ENCODE results near the gene ZMYND10.
"Not testable (repeated sequence)": the region's sequence is repeated elsewhere in the genome, so short reads cannot be mapped to it uniquely, and the experiment has no call there.

ZMYND10 gene

DNA sequence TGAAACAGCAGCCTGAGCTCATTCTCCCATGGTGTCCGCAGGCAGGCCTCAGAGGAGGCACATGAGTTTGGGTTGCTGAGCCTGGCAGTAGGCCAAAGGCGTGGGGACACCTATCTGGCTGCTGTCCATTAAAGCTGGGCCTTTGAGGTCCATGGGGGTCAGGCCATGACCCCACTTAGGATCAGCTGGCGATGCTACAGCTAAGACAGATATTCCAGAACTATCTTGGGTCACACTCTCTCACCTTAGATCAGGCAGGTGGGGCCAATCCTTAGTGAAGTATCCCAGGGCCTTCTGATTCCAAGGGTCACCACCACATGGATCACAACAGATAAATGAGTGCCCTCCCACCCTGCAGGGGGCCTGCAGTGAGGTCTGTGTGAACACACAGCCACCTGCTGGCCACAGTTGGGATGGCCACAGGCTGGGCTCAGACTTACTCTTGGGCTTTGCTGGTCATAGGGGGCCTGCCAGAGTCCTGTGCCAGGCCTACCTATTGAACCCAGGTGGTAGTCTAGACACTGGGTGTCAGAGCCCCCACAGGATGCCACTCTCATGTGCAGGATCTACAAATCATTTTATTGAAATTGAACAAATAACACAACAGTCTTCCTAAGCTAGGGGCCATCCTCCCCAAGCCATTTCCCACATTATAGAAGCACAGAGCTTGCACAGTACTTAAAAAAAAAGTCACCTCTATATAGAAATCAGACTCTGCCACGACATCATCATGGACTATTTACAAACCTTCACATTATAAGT lies 21.0 kb downstream of the ZMYND10 start:
- peak; percentile 72 for DNase-seq

DNA sequence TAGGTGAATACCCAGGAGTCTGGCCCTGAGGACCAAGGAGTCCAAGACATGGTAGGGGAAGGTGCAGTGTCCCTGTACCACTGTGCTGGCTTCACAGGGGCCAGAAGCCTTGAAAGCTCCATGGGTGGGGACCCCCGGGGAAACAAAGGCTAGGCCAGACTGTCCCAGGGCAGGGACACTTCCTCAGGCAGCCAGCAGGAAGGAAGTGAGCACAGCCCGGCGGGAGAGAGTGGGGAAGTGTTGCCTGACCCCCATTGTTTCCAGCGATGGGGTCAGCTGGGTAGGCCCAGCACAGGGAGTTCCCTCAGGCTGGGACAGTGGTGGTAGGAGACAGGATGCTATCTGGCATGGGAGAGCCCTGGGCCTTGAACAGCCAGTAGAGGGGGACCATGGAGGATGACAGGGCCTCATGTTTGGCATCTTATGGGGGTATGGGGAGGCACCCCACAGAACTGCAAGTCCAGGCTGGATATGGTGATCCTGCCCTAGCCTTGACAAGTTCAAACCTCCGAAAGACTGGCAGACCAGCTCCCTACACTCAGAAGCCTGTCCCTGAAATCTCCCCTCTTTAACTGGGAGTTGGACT lies 21.8 kb downstream of the ZMYND10 start:
- DNase-seq, result no peak

DNA sequence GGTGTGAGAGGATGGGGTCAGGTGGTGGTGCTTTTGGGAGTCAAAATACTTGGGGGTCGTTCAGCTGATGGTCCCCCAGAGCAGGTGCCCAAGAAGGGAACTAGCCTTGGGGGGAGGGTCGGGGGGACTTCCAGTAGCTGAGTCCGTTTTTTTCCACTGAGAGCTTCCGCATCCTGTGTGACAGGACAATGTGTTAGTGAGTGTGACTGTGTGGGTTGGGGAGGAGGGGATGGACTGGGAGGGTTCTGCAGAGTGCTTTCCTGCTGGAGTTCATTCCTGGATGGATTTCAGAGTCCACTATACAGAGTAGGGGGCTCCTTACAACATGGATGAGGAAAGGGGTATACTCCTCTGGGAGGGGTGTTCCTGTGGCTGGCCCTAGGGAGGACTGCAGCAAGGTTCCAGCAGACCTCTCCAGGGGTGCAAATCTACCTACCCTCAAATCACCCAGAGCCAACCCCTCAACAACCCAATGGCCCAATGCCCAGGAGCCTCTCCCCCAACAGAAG lies 22.4 kb downstream of the ZMYND10 start:
- DNase-seq, result no peak

DNA sequence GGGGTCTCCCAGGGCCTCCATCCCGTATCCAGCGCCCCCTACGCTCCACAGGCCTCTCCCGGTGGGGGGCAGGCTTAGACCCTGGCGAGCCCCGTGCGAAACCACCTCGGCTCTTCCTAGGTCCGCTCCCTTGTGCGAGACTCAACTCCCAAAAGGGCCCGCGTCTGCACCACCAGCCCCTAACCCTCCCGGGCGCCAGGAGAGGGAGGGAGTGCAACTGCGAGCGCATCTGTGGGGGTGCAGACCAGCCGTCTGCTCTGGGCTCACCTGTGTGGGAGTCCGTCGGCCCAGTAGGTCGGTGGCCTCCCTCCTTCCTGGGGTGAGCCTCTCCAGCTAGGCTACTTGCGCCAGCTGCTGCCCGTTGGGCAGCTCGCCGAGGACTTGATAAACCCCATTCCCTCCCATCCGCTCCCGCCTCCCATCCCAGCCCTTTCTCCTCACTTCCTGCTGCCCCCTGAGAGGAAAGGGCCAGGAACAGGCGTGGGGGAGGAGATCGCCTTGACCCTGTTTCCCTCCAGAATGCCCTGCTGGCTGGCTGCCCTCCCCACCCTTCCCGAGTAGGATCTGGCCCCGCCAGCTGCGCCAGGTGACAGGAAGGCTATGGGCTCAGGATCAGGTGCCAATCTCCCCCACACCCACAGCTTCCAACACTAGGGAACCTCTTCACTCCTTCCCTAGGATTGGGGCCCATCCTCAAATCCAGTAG lies 23.0 kb downstream of the ZMYND10 start, which contains the start of gene HYAL2:
HYAL2 (minus strand) TSS at position 360 of the 706 bp plus-strand sequence. CDS start 2,256 bp downstream, outside the sequence.
- no peak for DNase-seq

DNA sequence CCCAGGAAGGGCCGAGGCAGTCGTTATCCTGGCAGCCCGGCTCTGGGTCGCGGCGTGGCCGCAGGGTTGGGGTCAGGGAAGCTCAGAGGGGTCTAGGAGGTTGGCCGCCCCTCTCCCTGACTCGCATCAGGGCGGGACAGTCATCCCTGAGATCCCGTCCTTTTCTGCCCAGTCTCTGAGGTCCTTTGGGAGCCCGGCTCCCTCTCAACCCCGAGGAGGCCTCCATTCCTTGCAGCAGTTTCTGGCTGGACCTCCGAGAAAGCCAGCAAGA lies 23.5 kb downstream of the ZMYND10 start:
- DNase-seq, result no peak

DNA sequence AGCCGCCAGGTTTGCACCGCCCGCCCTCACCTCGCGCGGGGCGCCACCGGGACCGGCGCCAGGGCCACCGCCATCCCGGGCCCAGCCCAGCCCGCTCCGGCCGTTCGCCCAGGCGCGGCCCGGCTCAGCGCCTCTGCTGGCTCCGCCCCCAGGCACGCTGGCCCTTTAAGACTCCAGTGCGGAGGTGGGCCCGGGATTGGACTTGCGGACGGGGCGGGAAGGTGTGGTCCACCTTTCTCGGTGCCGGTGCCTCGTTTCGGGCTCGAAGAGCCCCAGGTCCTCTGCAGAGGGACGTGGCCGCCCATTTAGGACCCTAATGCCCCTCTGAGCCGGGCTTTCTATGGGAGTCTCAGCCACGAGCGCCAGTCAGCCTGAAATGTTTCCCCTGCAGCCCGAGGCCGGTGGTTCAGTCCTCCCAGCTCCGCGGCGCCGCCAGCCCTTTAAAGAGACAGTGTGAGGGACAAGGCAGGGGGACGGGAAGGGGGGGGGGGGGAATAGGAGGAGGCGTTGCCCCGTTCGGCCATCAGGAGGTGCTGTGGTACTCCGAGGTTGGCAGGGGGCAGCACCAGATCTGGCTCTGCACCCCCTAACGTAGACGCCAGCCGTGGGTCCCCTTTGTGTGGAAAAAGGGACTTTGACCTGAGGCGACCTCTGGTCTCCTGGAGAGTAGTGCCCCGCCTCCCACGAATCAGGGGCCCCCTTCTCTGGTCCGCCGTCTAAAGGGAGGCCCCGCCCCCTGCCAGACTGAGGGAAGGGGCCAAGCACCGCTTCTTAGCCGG lies 24.0 kb downstream of the ZMYND10 start:
- DNase-seq, result peak; percentile 92

DNA sequence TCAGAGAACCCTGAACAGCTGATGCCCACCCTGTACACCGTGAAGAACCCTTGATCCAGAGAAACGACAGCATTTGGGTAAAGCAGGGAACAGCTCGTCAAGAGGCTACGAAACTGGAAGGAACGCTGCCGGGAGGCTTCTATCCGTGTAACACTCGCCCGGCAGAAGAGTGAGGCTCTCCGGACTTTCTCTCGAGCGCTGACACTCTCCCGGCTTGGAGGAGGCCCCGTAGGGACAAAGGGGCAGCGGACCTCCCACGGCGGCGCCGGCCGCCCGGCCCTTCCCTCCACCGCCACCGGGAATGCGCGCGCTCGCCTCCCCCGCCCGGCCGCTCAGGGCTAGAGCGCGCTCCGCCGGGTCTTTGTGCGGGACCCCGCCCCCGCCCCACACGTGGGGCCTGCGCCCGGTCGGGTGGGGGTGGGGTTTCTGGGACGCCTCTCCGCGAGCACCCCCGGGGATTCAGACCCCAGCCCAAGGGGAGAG lies 24.6 kb downstream of the ZMYND10 start:
- DNase-seq, result peak; percentile 84

DNA sequence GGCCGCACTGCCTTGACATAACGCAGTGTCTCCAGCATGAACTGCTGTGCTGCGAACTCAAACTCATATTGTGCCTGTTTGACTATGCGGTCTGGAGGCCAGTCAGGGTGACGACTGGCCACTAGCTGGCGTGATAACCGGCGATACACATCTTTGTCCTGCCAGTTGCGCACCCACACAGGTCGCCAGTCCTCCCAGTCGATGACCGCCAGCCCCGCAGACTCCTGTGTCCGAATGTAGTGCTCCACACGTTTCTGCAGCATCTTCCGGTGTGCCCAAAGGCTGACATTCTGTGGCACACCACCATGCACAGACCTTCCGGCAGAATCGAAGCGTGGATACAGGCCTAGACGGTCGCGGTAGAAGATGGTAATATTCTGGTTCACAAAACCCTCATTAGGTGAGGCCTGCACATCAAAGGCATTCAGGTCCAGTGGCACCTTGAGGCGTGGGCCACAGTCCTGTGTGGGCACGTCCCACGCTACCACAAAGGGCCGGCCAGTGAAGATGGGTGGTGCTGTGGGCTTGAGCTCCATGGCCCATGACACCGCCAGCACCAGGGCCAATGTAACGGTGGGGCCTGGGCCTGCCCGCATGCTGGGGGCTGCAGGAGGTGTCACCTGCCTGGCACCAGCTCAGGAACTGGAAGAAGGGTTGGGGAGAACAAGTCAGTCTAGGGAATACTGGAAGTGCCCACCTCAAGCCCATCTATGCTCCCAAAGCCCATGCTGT lies 25.5 kb downstream of the ZMYND10 start:
- DNase-seq, result no peak

DNA sequence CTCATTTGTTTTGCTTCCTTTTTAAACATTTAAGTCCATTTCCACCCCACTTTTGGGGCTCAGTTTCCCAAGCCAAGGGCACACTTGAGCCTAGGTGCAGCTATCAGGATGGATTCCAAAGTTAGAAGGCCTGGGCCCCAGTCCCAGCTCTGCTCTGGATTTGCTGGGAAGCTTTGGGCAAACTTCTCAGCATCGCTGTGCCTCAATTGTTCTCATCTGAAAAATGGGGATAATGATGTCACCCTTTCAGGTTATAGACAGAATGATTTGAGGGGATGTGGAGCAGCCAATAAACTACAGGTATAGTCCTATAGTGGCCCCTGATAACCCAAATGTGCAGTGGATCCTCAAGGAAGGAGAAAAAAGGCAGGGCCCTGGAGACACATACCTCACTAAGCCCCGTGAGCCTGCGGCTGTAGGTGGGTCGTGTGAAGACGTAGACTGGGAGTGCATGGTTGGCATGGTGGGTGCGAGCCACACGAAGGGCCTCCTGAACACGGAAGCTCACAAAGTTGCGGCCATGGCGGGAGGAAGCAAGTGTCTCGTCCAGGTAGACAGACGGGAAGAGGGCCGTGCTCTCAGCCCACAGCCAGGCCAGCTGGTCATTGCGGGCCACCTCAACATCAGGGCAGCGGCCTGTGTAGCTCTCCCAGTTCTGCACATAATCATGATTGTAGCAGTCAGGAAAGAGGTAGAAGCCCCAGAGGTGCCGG lies 26.2 kb downstream of the ZMYND10 start:
- DNase-seq, result no peak

DNA sequence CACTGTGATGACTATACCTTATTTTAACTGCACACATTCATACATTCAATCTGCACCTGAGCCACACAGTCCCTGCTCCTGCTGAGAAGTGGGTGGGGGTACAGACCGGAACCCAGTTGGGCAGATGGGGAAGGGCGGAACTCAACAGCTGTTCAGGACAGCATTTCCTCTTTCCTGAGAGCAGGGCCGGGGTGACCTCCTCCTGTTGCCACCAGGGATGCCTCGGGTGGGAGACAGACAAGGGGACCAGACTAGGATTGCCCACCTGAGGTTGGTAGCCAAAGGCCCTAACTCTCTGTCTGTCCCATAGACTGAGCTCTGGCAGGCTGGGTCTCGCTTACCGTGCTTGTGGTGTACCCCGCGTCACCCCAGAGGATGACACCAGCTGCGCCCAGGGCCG lies 26.9 kb downstream of the ZMYND10 start:
- DNase-seq, result no peak

DNA sequence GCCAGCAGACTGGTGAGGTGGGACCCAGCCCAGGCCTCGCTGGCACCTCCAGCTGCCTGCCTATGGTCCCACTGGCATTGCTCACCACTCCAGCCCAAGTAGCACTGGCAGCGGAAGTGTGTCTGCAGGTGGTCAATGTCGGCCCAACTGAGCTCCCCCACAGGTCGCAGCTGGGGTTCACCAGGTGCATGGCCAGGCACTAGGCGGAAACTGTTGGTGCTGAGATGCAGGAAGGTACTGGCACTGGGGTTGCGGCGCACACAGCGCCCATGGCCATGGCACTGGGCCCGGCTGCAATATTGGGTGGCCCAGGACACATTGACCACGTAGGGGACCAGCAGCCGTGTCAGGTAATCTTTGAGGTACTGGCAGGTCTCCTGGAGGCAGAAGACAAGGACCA lies 27.4 kb downstream of the ZMYND10 start:
- DNase-seq, result no peak

DNA sequence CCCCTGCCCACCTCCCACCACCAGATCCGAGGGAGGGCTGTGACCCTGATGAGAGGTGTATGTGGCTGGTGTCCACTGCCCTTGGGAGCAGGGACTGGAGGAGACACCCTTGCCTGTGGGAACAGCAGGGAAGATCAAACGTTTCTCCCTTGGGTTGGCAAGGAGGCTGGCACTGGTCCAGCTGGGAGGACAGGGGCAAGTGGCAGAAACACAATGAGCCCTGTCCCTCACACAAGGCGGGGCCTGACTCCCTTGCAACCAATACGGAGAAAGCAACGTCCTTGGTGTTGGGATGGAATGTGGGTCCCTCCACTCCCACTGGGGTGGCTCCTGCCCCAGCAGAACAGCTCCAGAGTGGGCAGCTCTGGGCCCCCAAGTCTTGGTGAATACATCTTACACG lies 28.2 kb downstream of the ZMYND10 start:
- no peak for DNase-seq

DNA sequence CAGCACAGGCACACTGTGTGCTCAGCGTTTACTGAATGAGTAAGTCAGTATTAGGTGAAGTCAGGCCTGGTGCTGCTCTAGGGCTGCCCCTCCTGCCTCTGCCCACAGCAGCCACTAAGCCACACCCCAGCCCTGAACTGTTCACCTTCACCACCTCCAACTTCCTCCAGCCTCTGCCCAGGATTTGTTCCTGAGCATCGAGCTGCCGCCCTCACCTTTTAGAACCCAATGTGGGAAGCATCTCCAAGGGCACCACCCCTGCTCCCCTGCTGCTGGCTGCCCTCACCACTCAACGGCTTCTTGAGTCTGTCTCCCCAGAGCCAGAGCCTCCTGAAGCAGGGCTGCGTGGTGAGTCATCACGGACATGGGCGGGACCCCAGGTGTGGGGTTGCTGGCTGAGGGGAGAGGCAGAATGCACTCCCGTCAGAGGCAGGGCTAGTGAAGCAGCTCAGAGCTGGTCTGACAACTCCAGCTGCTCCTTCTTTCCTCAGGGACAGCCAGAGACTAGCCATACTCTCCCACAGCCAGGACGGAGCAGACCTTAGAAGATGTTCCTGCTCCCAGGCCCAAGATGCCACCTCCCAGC lies 28.8 kb downstream of the ZMYND10 start:
- DNase-seq, result no peak

DNA sequence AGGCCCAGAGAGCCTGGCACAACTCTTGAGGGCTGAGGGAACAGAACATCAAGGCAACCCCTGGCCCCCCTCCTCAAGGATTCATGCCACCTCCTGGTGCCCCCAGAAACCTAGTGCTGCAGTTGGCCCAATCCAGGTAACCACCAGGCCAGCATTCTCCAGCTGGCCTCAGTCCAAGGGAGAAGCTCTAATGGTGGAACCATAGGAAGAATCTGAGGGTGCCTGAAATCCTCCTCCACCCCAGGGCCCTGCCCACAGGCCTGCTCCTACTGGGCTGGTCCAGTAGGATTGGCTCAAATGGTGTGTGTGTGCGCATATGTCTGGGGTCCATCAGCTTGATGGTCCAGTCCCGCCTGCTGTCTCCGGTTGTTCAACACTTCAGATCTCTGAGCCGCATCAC lies 30.7 kb downstream of the ZMYND10 start:
- DNase-seq, result no peak

DNA sequence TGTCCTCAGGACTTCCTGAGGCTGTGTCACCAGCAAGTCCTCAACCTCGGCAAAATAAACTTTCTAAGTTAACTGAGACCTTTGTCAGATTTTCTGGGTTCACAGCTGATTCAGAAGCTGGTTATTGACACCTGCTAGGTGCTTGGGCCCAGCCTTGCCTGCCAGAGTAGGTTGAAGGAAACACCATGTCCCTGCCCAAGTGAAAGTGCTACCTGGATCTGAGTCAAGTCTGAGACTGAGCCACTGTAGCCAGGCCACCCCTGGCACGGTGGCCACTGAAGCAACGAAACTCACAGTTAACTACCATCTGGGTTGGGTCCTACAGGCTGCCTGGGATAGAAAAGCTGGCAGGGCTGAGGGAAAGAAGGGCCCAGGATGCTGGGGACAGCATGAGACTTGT lies 31.2 kb downstream of the ZMYND10 start:
- DNase-seq, result peak; percentile 42

DNA sequence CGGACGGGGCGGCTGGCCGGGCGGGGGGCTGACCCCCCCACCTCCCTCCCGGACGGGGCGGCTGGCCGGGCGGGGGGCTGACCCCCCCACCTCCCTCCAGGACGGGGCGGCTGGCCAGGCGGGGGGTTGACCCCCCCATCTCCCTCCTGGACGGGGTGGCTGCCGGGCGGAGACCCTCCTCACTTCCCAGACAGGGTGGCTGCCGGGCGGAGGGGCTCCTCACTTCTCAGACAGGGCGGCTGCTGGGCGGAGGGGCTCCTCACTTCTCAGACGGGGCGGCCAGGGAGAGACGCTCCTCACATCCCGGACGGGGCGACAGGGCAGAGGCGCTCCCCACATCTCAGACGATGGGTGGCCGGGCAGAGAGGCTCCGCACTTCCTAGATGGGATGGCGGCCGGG lies 33.5 kb downstream of the ZMYND10 start:
- not testable (repeated sequence) for DNase-seq

DNA sequence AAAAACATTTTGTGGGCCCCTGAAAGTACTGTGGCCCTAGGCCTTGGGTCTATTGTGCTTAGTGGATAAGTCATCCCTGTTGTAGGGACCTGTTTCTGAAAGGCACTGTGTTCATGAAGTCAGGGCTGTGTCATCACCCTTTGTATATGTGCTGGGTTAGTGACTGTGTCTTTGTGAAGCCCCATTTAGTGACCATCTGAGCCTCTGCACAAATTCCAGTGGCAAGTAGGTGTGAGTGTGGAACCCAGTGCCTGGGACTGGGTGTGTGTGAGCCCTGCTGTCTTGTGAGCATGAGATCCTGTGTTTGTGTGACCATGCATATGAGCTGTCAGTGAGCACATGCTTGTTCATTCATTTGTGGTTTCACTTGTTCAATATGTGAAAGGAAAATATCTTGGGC lies 40.9 kb downstream of the ZMYND10 start:
- no peak for DNase-seq

DNA sequence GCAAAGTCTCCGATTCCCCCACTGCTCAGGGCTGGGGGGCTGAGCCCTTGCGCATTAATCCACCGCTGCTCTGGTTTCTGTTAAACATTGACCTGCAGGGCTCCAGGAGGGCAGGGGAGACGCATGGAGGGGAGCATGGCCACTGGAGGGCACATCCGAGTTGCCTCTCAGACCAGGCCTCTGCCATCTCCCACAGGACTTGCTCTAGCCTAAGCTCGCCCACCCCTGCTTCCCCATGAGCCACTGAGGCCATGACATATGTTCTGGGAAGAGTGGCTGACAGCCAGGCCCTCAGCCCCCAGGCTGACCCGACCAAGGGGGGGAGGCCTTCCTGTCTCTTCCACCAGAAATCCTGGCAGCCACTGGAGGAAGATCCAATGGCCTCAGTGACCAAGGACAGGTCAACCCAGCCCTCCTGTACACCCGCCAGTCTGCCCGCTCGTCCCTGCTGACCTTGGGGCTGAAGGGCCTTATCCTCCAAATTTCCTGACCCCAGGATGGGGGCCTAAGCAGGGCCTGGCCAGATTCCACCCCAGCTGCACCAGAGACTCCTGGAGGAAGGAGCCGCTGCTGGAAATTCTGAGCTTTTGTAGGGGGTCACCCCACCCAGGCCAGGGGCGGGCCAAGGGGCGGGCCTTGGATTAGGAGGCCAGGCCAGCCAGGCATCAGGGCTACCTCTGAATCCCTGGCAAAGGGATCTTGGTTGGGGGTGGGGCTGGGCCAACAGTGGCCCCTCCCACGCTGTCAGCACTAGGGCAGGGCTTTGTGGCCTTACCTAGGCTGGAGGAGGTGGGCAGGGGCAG lies 42.3 kb downstream of the ZMYND10 start, which contains the start of gene HYAL1:
HYAL1 (minus strand) TSS at position 562 of the 803 bp plus-strand sequence. CDS start 618 bp downstream, outside the sequence.
- DNase-seq, result no peak

DNA sequence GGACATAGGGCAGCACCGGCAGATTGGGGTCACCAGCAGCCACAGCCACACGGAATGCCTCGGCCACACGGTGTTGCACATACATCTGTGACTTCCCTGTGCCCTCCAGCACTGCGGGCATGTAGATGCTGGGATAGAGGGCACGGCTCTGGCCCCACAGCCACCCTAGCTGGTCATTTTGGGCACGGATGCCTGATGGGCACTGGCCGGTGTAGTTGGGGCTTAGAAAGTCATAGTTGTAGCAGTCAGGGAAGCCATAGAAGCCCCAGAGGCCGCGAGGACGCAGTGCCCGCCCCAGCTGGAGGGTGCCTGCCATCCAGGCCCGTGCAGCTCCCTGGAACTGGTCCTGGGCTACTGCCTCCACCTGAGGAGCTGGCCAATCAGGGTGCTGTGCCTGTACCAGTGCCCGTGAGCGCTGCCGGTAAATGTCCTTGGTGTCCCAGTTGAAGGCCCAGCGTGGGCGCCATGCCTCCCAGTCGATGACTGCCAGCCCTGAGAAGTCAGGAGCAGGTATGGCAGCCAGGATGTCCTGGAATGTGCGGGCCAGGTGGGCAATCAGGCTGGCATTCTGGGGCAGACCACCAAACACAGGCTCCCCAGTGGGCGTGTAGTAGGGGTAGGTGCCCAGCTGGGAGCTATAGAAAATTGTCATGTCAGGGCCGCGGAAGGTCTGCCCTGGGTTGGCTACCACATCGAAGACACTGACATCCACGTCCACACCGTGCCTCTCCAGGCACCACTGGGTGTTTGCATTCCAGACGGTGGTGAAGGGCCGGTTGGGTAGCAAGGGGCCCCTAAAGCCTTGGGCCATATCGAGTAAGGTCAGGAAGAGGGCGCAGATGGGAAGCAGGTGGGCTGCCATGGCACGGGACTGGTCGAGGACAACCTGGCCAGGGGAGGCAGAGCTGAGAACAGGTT lies 43.2 kb downstream of the ZMYND10 start:
- no peak for DNase-seq

All from RPMI8226 (cell line).